HEK293T (cell line): Measurements from ENCODE around the gene GRIN2C.

Experiments
- CTCF ChIA-PET: fragments of 350-600 bp; formaldehyde crosslinking; extraction: SDS; loops from one replicate; lab custom pipeline; 2021; ENCODE audit warnings: antibody characterized with exemption, inconsistent platforms; lab: Yijun Ruan, JAX
- POLR2A ChIA-PET: fragments of 350-600 bp; formaldehyde crosslinking; extraction: SDS; loops from one replicate; lab custom pipeline; 2020; ENCODE audit warnings: antibody characterized with exemption, inconsistent platforms; lab: Yijun Ruan, JAX
- DNase-seq: peaks from one replicate; pipeline ENCODE4 v3.0.0; 2012; ENCODE audit warnings: mixed read lengths; ENCODE audit errors: extremely low spot score
- ARNT ChIP-seq: fragments of 450-650 bp; IDR thresholded peaks from 2 replicates; pipeline ENCODE4 v1.6.1; 2017; ENCODE audit warnings: mild to moderate bottlenecking
- BHLHE40 ChIP-seq: fragments of 450-650 bp; IDR thresholded peaks from 2 replicates; pipeline ENCODE4 v1.6.1; 2016; ENCODE audit warnings: mild to moderate bottlenecking, moderate library complexity, borderline replicate concordance
- CTBP1 ChIP-seq: fragments of 450-650 bp; IDR thresholded peaks from 2 replicates; pipeline ENCODE4 v1.6.1; 2016; ENCODE audit warnings: borderline replicate concordance
- ELF4 ChIP-seq: fragments of 450-650 bp; IDR thresholded peaks from 2 replicates; pipeline ENCODE4 v1.6.1; 2017; ENCODE audit warnings: antibody characterized with exemption
- FOXA1 ChIP-seq: fragments of 450-650 bp; IDR thresholded peaks from 2 replicates; pipeline ENCODE4 v1.6.1; 2016; ENCODE audit warnings: mild to moderate bottlenecking
- FOXK2 ChIP-seq: fragments of 450-650 bp; IDR thresholded peaks from 2 replicates; pipeline ENCODE4 v1.6.1; 2016; ENCODE audit warnings: mild to moderate bottlenecking
- FOXM1 ChIP-seq: fragments of 450-650 bp; IDR thresholded peaks from 2 replicates; pipeline ENCODE4 v1.6.1; 2017; ENCODE audit warnings: mild to moderate bottlenecking, borderline replicate concordance
- HDGF ChIP-seq: fragments of 450-650 bp; IDR thresholded peaks from 2 replicates; pipeline ENCODE4 v1.6.1; 2017; ENCODE audit warnings: antibody characterized with exemption, borderline replicate concordance
- L3MBTL2 ChIP-seq: fragments of 450-650 bp; conservative IDR thresholded peaks from 2 replicates; pipeline ENCODE4 v1.6.1; 2016; ENCODE audit warnings: mild to moderate bottlenecking
- LEF1 ChIP-seq: fragments of 450-650 bp; IDR thresholded peaks from 2 replicates; pipeline ENCODE4 v1.6.1; 2017; ENCODE audit warnings: mild to moderate bottlenecking, borderline replicate concordance
- NFRKB ChIP-seq: fragments of 450-650 bp; IDR thresholded peaks from 2 replicates; pipeline ENCODE4 v1.6.1; 2016; ENCODE audit warnings: mild to moderate bottlenecking, moderate library complexity
- PKNOX1 ChIP-seq: fragments of 450-650 bp; IDR thresholded peaks from 2 replicates; pipeline ENCODE4 v1.6.1; 2016
- SP1 ChIP-seq: fragments of 450-650 bp; IDR thresholded peaks from 2 replicates; pipeline ENCODE4 v1.6.1; 2017
- SUZ12 ChIP-seq: fragments of 450-650 bp; IDR thresholded peaks from 2 replicates; pipeline ENCODE4 v1.6.1; 2016; ENCODE audit warnings: mild to moderate bottlenecking
- TARDBP ChIP-seq: fragments of 450-650 bp; IDR thresholded peaks from 2 replicates; pipeline ENCODE4 v1.6.1; 2016
- ZNF384 ChIP-seq: fragments of 450-650 bp; IDR thresholded peaks from 2 replicates; pipeline ENCODE4 v1.6.1; 2016

The GRIN2C gene

GRCh38 chr17:74903034-74903433 lies 43.3 kb upstream of the GRIN2C start:
- ChIA-PET CTCF (no interaction called here), POLR2A (interaction anchor here (4.6 kb wide), 1 partner anchor 30 kb away, joined by 36 read pairs; the partner anchor contains the start of gene FDXR)
- no peak for TF ChIP-seq TARDBP
- no peak for DNase-seq

- CTCF ChIA-PET, result no interaction called here
- DNase-seq, result no peak
- TF ChIP-seq HDGF (no peak), BHLHE40 (no peak), PKNOX1 (no peak), SUZ12 (no peak), NFRKB (no peak), ELF4 (no peak), ARNT (no peak), CTBP1 (no peak), FOXM1 (no peak), SP1 (no peak), L3MBTL2 (no peak), FOXK2 (no peak), ZNF384 (no peak), TARDBP (no peak), LEF1 (no peak), FOXA1 (no peak)
- POLR2A ChIA-PET, result interaction anchor here (4.3 kb wide), 1 partner anchor 29 kb away, joined by 26 read pairs; the partner anchor contains the start of gene FDXR
Observed at GRCh38 chr17:74901353-74902135, 41.9 kb upstream of the GRIN2C start.

- DNase-seq, result no peak
- ChIA-PET CTCF (no interaction called here), POLR2A (interaction anchor here (4.3 kb wide), 1 partner anchor 28 kb away, joined by 26 read pairs; the partner anchor contains the start of gene FDXR)
- no peak for TF ChIP-seq FOXK2
- TF ChIP-seq L3MBTL2, result no peak
- TF ChIP-seq SUZ12, result no peak
- no peak for TF ChIP-seq HDGF
- no peak for TF ChIP-seq CTBP1
- no peak for TF ChIP-seq SP1
- TF ChIP-seq ARNT, result no peak
- no peak for TF ChIP-seq ELF4
- no peak for TF ChIP-seq BHLHE40
- no peak for TF ChIP-seq NFRKB
- no peak for TF ChIP-seq PKNOX1
- no peak for TF ChIP-seq ZNF384
- no peak for TF ChIP-seq FOXM1
Observed at GRCh38 chr17:74900208-74900607, 40.5 kb upstream of the GRIN2C start.

GRCh38 chr17:74898376-74898946 lies 38.8 kb upstream of the GRIN2C start:
- POLR2A ChIA-PET, result interaction anchor here (4.3 kb wide), 1 partner anchor 26 kb away, joined by 26 read pairs; the partner anchor contains the start of gene FDXR
- CTCF ChIA-PET, result no interaction called here
- DNase-seq, result no peak
- TF ChIP-seq ARNT, result no peak

- DNase-seq, result no peak
- TF ChIP-seq LEF1 (no peak), CTBP1 (no peak), TARDBP (no peak), PKNOX1 (no peak), FOXM1 (no peak), NFRKB (no peak), ELF4 (no peak)
- POLR2A ChIA-PET, result interaction anchor here (1.3 to 2.0 kb wide), 2 partner anchors 20 to 21 kb away, joined by 4 to 5 read pairs; no protein-coding TSS in a partner anchor
- CTCF ChIA-PET, result interaction anchor here (1.0 kb wide), 1 partner anchor 21 kb away, joined by 3 read pairs; no protein-coding TSS in a partner anchor
Observed at GRCh38 chr17:74893936-74894671, 34.4 kb upstream of the GRIN2C start.
